HG02759 (cell line): ENCODE data around the gene UBL7.

Experiments used
- ATAC-seq: cut with Tn5 transposase; IDR thresholded peaks from one replicate; pipeline ENCODE4 v1.9.1; 2021; ENCODE audit warnings: mild to moderate bottlenecking, moderate library complexity; ENCODE audit not compliant: unreplicated experiment

UBL7 gene

GRCh38 chr15:74442063-74442462 is 18.9 kb downstream of the UBL7 start:
- ATAC-seq: no peak

DNA sequence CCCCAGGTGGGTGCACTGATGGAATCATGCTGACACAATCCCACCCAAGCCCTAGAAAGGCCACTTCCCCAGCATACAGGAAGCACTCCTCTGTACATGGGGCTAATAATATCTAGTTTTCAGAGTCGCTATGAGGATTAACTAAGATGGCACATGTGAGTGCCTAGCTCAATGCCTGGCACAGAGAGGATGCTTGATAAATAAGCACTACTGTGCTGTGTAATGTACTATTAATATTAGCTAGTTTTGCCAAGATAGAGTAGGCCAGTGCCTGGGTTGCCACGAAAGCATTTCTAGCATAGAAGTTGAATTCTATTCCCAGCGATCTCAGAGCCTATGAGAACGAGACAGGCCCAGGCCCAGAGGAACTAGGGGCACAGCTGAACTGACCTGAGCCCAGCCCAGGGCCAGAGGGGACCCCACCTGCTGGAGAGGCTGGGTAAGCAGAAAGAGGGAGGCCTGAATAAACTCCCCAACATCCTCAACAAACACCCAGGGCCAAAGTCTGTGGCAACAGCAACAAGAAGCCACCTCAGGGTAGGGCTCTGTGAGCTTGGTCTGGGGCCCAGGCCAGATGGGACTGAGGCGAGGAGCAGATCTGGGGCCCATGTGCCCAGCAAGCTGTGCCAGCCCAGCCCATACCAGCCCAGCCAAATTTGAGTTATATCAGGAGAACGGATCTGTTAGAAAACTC is 19.6 kb downstream of the UBL7 start:
- no peak for ATAC-seq

DNA sequence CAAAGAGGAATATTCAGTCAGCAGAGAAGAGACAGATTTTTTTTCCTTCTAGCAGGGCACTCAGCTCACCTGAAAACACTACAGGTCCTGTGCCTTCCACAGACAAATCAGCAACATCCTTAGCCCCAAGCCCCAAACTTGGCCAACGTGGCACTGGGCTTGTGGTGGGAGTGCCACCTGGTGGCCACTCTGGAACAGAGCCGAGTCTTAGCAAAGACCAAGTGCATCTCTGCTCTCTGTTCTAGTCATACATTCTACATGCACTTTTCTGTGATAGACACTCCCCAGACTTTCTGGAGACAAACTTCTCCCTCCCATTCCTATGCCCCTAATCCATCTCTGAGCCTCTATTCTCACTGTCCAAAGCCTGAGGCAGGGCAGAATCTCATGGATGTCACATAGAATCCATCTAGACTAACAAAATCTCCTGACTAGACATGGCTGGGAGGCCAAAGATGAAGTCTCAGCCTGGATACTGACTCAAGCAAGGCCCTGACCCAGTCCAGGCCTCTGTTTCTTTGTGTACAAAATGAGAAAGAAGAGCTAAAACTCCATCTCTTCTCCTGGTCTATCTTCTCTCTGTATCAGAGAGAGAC is 22.1 kb downstream of the UBL7 start:
- no peak for ATAC-seq

DNA sequence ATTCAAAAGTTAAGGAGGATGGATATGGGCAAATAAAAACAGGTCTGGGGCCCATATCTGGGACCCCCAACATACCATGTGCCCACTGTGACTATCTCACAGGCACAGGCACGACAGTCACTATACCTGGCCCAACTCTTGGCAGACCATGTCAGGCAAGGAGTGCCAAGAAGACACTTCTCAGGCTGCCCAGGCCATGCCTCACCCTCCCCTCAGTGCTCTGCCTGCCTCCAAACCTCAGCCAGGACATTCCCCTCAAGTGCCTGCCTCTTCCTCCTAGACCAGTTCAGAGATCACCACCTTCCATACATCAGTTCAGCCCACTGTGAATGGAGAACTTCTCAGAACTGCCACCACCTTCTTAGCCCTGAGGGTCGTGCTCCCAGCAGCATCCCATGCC is 22.8 kb downstream of the UBL7 start:
- no peak for ATAC-seq

GRCh38 chr15:74434263-74435136 is 26.5 kb downstream of the UBL7 start:
- ATAC-seq: no peak

DNA sequence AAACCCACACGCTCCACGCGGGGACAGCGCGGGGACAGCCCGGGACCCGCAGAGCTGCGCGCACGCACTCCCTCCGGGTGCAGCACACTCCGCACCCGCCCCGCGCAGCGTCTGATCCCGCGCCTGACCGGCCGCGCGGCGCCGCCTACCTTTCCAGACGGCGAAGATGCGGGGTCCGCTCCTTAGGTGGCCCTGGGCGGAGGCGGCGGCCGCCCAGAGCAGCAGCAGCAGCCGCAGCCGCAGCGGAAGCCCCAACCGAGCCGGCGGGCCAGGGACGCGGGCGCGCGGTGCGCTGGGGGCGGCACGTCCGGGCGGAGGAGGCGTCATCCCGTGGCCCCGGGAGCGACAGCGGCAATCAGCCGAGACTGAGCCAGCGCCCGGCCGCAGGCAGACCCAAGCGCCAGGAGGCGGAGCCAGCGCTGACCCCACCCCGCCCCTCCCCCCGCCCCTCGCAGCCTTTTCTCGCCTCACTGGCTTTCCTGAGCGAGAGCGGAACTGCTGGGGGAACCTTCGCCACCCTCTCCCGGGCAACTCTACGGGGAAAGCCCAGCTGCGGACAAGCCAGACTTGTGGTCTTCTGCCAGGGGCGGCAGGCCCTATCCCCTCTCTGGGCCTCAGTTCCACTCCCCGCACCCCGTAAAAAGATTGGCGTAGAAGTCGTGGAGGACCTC is 27.2 kb downstream of the UBL7 start, which contains the start of gene SEMA7A:
TSS of gene SEMA7A (minus strand) at position 367 of the 671 bp plus-strand sequence. CDS start at position 327, 40 bp downstream.
- ATAC-seq: peak; percentile 75

DNA sequence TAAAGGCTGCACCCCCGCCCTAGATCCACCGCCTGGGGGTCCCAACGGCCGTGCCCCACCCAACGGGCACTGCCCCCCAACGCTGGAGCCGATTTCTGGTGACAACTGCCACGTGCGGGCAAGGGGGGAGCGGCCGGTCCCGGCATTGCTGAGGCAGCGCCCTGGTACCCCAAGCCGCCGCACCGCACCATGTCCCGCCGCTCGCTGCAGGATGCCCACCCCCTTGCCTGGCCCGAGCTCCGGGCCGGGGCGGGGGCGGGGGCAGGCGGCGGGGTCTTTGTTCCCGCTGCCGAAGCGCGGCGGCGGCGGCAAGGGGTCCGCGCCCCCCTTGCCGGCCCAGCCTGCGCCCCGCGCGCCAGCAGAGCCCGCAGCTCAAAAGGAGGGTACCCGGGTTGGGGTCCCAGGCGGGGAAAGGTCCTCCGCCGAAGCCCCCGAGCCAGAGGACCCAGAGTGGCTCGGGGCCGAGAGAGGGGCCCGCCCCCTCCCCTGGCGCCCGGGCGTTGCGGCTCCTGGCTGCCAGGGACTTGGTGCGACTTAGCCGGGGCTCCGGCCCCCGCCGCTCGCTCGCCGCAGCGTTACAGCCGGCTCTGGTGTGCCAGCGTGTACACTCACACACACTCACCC is 27.9 kb downstream of the UBL7 start:
- no peak for ATAC-seq

DNA sequence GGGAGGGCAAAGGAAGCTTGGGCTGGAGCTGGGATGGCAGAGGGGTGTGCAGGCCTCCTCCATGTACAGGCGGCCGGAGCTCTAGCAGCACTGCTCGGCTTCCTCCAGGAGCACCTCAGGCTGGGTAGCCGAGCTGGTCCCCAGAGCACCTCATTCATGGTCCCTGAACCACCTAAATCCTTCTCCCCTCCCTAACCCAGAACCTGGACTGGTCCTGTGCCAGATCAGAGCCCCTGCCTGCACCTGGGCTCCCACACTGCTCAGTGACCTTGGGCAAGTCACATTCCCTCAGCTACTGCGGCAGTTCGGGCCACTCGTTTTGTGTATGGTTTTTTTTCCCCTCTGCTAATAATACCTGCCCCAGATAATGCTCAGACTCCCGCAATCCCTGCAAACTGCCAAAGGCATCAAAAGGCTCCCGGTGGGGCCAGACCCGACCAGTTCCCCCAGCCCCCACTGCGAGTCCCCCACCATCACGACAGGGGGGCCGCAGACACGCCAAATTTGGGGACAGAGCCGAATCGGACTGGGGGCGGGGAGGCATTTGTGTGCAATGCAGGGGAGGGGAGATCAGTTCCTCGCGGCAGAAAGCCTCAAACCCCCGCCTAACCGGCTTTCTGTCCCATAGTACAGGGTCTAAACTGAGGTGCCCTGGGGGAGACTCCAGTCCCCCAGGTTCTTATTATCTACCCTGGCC is 28.5 kb downstream of the UBL7 start:
- no peak for ATAC-seq

- no peak for ATAC-seq
Observed at GRCh38 chr15:74431645-74432044, 29.3 kb downstream of the UBL7 start.

DNA sequence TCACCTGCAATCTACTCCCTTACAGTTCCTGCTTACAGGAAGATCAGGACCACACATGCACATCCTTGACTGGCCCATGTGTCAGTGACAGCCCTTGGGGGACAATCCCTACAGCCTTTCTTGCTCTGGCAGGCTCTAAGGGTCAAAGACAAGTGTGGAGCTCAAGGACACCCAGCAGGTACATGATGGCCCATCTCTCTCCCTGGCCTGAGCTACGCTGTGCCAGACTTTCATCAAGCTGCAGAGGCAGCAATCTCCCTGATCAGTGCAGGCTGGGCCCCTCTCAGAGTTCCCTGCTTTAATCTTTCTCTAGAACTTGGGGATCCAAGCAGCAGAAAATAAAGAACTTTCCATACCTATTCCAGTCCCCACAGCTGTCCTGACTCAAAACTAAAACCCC is 29.8 kb downstream of the UBL7 start:
- ATAC-seq: no peak

DNA sequence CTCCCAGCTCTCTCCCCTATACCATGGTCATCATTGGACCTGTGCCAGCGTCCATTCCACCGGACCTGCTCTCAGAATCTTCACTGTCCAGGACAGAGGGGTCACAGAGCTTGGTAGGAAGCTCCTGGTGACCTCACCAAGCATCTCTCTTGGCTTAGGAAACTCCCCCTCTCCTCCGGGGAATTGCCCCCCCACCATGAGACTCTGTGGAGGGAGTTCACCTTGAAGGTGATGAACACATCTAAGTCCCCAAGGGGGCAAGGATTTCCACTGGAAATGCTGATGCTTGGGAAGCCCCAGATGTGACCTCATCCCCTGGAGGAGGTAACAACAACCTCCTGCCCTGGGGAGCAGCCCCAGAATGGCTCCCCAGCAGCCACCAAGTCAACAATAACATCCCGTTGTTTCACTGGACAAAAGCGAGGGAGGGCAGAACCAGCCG is 30.4 kb downstream of the UBL7 start:
- no peak for ATAC-seq

DNA sequence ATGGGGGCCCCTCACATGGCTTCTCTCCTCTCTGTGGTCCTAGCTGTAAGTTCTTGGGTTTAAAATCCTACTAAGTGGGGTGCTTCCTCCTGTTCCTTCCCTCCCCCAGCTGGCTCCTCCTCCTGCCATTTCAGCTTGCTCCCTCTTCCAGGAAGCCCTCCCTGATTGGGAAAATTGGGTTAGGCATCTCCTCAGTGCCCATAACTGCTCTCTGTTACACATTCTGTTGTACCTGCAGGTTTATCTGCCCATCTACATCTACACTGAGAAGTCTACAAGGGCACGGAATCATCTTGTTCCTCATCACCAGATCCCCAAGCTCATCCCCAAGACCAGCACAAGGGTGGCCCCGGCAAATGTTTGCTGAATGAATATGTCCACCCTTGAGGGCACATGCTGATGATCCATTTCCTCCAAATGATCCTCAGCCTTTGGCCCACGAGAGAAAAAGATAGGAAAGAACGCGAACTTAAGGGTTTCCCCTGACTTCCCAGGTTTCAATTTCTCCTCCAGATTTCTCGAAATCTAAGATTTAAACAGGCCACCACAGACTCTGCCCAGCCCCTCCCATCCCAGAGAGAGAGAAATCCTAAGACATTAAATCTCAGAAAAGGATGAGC is 31.1 kb downstream of the UBL7 start:
- no peak for ATAC-seq

- ATAC-seq: no peak
Observed at GRCh38 chr15:74428970-74429780, 31.8 kb downstream of the UBL7 start.

DNA sequence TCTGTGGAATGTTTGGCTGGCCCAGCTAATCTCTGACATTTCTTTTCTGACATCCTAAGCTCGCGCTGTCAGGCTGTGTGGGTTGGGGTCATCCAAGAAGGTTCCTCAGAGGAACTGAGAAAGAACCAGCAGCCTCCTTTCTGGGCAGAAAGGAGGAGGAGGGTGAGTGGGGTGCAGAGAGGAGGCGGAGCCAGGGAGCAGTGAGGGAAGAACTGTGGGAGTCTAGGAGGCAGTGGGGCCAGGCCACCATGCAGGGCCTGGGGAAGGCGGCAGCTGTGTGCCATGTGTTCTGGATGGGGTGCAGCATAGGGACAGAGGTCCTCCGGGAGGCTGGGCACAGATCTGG is 32.5 kb downstream of the UBL7 start:
- no peak for ATAC-seq

- no peak for ATAC-seq
Observed at GRCh38 chr15:74427607-74428441, 33.1 kb downstream of the UBL7 start.

DNA sequence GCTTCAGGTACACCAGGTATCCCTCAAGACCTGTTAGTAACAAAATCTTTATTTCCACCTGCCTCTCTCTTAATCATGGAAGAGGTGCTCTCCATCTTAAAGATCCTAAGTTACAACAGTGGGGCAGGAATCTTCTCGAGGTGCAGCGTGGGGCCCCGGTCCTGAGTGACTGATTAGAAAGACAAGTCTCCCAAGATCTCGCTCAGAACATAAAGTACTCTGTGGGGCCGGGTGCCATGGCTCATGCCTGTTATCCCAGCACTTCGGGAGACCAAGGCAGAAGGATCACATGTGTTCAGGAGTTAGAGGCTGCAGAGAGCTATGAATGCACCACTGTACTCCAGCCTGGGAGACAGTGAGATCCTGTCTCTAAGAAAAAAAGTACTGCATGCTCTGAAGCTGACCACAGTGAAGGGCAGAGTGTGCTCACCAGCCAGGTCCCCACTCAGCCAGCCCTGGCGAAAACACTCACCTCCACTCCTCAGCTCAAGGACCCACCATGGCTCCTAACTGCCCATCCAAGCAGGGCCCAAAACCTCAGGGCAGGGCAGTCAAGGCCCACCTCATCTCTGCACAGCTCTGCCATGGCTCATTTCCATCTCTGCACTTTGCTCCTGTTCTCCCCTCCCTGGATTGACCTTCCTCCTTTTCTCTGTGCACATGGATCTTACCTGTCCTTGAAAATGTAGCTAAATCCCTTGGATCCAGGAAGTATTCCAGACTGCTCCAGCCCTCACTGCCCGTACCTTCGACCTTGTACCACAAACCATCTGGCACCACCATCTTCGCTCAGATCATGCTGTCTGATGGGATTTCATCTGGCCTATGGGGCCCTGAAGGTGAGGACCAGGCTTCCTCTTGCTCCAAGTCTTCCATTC is 34.3 kb downstream of the UBL7 start:
- no peak for ATAC-seq

GRCh38 chr15:74425630-74426029 is 35.3 kb downstream of the UBL7 start:
- no peak for ATAC-seq
